ENCODE results near the gene PRDM4. TPM values are rescaled to one million over a fixed set of nuclear protein-coding genes. Genes with fewer than 3 reads are reported as not detected.

The PRDM4 gene
- total RNA-seq, 4 donors from 2014 or later, result 13.8 to 21.0 (median 19.2) TPM

DNA sequence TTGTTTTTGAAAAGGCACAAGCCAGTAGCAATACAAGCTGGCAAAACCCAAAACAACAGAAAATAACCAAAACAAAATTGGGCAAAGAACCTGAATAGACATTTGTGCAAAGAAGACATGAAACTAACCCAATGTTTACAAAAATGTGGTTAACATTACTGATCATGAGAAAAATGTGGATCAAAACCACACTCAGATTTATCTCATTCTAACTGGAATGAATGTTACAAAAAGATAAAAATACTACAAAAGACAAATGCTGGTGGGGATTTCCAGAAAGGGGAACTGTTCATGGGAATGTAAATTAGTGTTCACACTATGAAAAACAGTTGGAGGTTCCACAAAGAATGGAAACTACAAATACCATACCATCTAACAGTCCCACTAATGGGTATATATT lies 40.2 kb upstream of the PRDM4 start:
- no peak overlapping the region for H3K4me3 ChIP-seq
- no peaks in the 10 kb centered on the region for H3K36me3 ChIP-seq
- no peaks in the 10 kb centered on the region for H3K4me1 ChIP-seq
- no peaks in the 10 kb centered on the region for H3K27me3 ChIP-seq
- TF ChIP-seq, protein P1, sequence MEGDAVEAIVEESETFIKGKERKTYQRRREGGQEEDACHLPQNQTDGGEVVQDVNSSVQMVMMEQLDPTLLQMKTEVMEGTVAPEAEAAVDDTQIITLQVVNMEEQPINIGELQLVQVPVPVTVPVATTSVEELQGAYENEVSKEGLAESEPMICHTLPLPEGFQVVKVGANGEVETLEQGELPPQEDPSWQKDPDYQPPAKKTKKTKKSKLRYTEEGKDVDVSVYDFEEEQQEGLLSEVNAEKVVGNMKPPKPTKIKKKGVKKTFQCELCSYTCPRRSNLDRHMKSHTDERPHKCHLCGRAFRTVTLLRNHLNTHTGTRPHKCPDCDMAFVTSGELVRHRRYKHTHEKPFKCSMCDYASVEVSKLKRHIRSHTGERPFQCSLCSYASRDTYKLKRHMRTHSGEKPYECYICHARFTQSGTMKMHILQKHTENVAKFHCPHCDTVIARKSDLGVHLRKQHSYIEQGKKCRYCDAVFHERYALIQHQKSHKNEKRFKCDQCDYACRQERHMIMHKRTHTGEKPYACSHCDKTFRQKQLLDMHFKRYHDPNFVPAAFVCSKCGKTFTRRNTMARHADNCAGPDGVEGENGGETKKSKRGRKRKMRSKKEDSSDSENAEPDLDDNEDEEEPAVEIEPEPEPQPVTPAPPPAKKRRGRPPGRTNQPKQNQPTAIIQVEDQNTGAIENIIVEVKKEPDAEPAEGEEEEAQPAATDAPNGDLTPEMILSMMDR (IDR thresholded peaks at IDR 0.05 in 4 of 5, conservative IDR thresholded peaks at IDR 0.05 in 1 of 5), result no peak
- TF ChIP-seq POLR2A (IDR thresholded peaks at IDR 0.05), result no peak
- H3K9me3 ChIP-seq, result no peaks in the 10 kb centered on the region
- in situ Hi-C loops (cut with MboI; ENCODE audit: low sequenced_read_pairs in 4 of 4), result no loop called here
- H3K27ac ChIP-seq, result no peak overlapping the region
- intact Hi-C loops (cut with DNase I; ENCODE audit: low total_unique reads), result no loop called here
- ATAC-seq (no peak), DNase-seq (no peak)

DNA sequence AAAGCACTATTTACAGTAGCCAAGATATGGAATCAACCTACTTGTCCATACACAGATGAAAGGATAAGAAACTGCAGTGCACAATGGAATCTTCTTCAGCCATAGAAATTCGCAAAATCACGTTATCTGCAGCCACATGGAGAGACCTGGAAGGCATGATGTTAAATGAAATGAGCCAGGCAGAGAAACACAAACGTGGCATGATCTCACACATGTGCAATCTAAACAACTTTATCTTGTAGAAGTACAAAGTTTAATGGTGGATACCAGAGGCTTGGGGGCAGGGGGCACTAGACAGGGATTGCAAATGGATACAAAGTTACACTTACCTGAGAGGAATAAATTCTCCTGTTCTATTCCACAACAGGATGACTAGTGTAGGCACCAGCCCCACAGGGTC lies 37.6 kb upstream of the PRDM4 start:
- no peak for ATAC-seq
- no peak overlapping the region for H3K27ac ChIP-seq
- no peaks in the 10 kb centered on the region for H3K4me1 ChIP-seq
- in situ Hi-C loops (cut with MboI; ENCODE audit: low sequenced_read_pairs in 4 of 4), result no loop called here
- H3K27me3 ChIP-seq, result no peaks in the 10 kb centered on the region
- DNase-seq, result no peak
- no peak for TF ChIP-seq POLR2A (IDR thresholded peaks at IDR 0.05)
- TF ChIP-seq, protein P1 (IDR thresholded peaks at IDR 0.05 in 4 of 5, conservative IDR thresholded peaks at IDR 0.05 in 1 of 5), result no peak
- intact Hi-C loops (cut with DNase I; ENCODE audit: low total_unique reads), result no loop called here
- H3K4me3 ChIP-seq, result no peak overlapping the region
- H3K36me3 ChIP-seq, result no peaks in the 10 kb centered on the region
- no peaks in the 10 kb centered on the region for H3K9me3 ChIP-seq

DNA sequence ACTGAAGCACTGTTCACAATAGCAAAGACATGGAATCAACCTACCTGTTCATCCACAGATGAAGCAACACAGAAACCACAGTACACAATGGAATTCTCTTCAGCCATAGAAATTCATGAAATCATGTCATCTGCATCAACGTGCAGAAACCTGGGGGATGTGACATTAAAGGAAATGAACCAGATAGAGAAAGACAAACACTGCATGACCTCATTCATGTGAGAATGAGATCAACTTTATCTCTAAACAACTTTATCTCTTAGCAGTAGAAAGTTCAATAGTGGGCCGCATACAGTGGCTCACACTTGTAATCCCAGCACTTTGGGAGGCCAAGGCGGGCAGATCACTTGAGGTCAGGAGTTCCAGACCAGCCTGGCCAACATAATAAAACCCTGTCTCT lies 33.5 kb upstream of the PRDM4 start:
- H3K27ac ChIP-seq, result no peak overlapping the region
- no peaks in the 10 kb centered on the region for H3K9me3 ChIP-seq
- peaks cover 0 to 2% (median 0%) of the 10 kb centered on the region in 3 donors for H3K27me3 ChIP-seq
- no peak for DNase-seq
- TF ChIP-seq, protein P1 (IDR thresholded peaks at IDR 0.05 in 4 of 5, conservative IDR thresholded peaks at IDR 0.05 in 1 of 5), result no peak
- TF ChIP-seq POLR2A (IDR thresholded peaks at IDR 0.05), result no peak
- intact Hi-C loops (cut with DNase I; ENCODE audit: low total_unique reads), result no loop called here
- H3K4me1 ChIP-seq, result no peaks in the 10 kb centered on the region
- no peaks in the 10 kb centered on the region for H3K36me3 ChIP-seq
- no peak overlapping the region for H3K4me3 ChIP-seq
- ATAC-seq, result no peak
- in situ Hi-C loops (cut with MboI; ENCODE audit: low sequenced_read_pairs in 4 of 4), result no loop called here

DNA sequence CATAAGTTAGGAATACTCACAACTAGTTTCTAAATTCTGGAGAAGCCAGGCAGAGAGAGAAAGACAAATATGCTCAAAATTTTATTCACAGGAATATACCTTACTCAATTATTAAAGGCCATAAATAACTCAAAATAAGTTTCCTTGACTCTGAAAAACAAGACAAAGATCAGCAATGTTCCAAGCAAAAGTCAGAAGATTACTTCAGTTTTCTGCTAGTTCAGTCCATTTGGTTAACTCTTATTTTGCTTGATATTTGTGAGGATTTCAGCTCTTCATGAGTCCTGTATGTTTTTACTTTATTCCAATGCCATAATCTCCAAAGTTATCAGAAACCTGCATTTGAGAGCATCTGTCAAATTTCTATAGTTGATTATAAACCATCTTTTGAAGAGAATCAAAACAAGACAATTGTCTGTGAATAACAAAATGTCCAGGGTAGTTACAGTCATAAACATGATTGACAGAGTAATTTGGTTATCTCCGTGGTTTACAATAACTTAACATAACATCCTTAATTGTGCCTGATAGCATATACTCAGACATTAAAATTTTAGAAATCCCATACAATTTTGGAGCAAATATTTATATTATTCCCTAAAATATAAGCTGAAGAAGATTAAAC lies 30.6 kb upstream of the PRDM4 start:
- TF ChIP-seq POLR2A (IDR thresholded peaks at IDR 0.05), result no peak
- TF ChIP-seq, protein P1 (IDR thresholded peaks at IDR 0.05 in 4 of 5, conservative IDR thresholded peaks at IDR 0.05 in 1 of 5), result no peak
- in situ Hi-C loops (cut with MboI; ENCODE audit: low sequenced_read_pairs in 4 of 4), result no loop called here
- no peaks in the 10 kb centered on the region for H3K4me1 ChIP-seq
- H3K36me3 ChIP-seq, result no peaks in the 10 kb centered on the region
- no peak overlapping the region for H3K4me3 ChIP-seq
- intact Hi-C loops (cut with DNase I; ENCODE audit: low total_unique reads), result no loop called here
- H3K27me3 ChIP-seq, result peaks cover 0 to 2% (median 0%) of the 10 kb centered on the region in 3 donors
- DNase-seq (no peak), ATAC-seq (no peak)
- H3K9me3 ChIP-seq, result no peaks in the 10 kb centered on the region
- no peak overlapping the region for H3K27ac ChIP-seq
